ENCODE results near the gene IFNA1.
"Not testable (repeated sequence)": the region's sequence is repeated elsewhere in the genome, so short reads cannot be mapped to it uniquely, and the experiment has no call there.

The IFNA1 gene

DNA sequence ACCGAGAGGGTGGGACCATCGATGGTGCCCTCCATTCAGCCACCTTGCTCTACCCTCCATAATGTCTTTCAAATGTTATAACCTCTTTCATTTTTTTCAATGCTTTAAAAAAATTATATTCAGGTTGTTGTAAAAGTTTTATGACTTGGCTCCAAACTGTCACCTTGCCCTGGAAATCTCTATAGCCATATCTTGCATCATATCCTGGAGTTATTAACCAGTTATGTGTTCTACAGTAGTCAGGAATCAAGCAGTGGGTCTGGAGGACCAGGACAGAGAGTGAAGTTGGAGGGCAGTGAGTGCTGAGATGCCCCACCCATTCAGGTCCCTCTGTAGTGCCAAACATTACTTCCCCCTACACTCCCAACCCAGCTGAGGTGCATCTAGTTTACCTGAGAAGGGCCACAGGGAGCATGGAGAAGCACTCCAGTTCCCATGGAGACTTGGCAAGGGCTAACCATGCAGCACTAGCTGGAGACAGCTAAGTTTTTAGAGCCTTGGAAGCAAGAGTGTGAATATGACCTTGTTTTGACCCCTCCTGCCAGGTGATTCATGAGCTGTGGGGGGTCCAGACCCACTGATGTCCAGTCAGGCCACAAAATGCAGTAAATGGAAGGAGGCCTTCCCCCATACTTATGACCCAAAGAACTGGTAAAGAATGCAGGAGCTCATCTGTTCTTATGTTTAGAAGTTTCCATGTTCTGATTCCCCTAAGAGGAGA, 25.9 kb upstream of the IFNA1 start:
- Histone ChIP-seq H3K4me3 (ENCODE audit: low read depth, low read length) (no peak overlapping the region), H3K9me3 (ENCODE audit: control insufficient read depth, insufficient read depth, low read length) (no peaks in the 10 kb centered on the region), H3K27me3 (ENCODE audit: control insufficient read depth, insufficient read depth, low read length) (no peaks in the 10 kb centered on the region), H3K36me3 (ENCODE audit: control insufficient read depth, insufficient read depth, low read length) (no peaks in the 10 kb centered on the region), H3K4me1 (ENCODE audit: control insufficient read depth, insufficient read depth, low read length) (no peaks in the 10 kb centered on the region), H3K9ac (ENCODE audit: low read depth, low read length) (no peak overlapping the region)

DNA sequence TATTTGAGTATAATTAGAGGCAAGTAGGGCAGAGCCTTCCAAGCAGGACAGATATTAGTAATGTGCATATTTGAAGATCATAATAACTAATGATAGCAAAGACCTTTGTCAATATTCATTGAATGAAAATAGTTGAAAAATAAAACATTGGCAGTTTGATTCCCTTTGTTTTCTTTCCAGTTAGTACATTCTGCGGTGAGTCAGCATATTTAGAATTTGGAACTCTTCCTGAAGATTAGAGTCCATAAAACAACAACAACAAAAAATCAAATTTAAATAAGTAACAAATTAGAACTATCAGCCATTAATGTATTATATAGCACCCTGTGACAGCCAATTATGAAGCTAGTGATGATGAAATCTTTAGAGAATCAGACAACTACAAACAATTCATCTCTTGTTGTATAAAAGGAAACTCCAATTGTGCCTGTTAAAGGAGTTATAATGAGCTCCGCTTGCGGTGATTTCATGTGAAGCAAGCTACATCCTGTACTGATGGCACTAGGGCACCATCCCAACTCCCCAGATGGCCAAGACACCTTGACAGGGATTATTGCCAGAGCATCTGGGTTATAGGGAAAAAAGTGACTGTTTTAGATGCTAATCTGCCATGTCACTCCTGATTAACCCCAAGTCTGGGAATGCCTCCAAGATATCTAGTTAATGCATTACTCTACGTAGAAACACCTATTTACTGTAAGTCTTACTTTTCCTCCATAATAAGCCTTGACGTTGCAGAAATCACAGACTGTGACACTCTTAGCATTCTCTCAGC, 24.6 kb upstream of the IFNA1 start:
- no peaks in the 10 kb centered on the region for H3K27me3 ChIP-seq (ENCODE audit: control insufficient read depth, insufficient read depth, low read length)
- H3K4me3 ChIP-seq (ENCODE audit: low read depth, low read length): no peak overlapping the region
- no peaks in the 10 kb centered on the region for H3K9me3 ChIP-seq (ENCODE audit: control insufficient read depth, insufficient read depth, low read length)
- no peak overlapping the region for H3K9ac ChIP-seq (ENCODE audit: low read depth, low read length)
- no peaks in the 10 kb centered on the region for H3K4me1 ChIP-seq (ENCODE audit: control insufficient read depth, insufficient read depth, low read length)
- no peaks in the 10 kb centered on the region for H3K36me3 ChIP-seq (ENCODE audit: control insufficient read depth, insufficient read depth, low read length)

DNA sequence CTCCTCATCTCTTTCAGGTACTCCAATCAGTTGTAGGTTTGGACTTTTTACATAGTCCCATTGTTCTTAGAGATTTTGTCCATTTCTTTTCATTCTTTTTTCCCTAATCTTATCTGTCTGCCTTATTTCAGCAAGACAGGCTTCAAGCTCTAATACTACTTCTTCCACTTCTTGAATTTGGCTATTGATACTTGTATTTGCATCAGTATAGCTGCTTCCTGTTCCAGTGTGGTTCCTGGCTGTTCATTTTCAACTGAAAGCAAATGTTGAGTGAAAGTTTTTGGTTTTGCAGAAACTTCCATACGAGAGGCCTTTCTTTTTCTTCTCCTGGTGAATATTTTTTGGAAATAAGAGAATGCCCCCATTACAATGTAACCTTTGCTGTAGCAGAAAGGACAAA, 12.0 kb upstream of the IFNA1 start:
- H3K36me3 ChIP-seq (ENCODE audit: control insufficient read depth, insufficient read depth, low read length): no peaks in the 10 kb centered on the region
- no peaks in the 10 kb centered on the region for H3K27me3 ChIP-seq (ENCODE audit: control insufficient read depth, insufficient read depth, low read length)
- peaks cover 4% of the 10 kb centered on the region for H3K4me1 ChIP-seq (ENCODE audit: control insufficient read depth, insufficient read depth, low read length)
- no peak overlapping the region for H3K4me3 ChIP-seq (ENCODE audit: low read depth, low read length)
- no peak overlapping the region for H3K9ac ChIP-seq (ENCODE audit: low read depth, low read length)
- H3K9me3 ChIP-seq (ENCODE audit: control insufficient read depth, insufficient read depth, low read length): no peaks in the 10 kb centered on the region

DNA sequence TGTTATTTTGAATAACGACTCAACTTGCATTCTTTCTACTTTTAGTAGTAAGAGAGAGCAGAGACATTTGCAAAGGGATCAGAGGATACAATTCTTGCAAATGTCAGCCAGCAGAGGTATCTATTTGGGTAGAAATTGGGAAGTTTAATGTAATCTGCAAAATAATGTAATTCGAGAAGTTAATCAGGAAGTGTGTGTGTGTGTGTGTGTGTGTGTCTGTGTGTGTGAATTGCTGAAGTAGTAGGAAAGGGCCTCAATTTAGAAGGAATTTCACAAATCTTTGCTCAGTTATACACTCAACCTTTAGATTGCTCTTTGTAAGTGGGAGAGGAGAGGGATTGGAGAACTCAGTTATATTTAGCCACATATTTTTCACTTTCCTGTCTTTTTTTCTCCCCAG, 11.0 kb upstream of the IFNA1 start:
- Histone ChIP-seq H3K9ac (ENCODE audit: low read depth, low read length) (no peak overlapping the region), H3K4me1 (ENCODE audit: control insufficient read depth, insufficient read depth, low read length) (peaks cover 4% of the 10 kb centered on the region), H3K4me3 (ENCODE audit: low read depth, low read length) (no peak overlapping the region), H3K27me3 (ENCODE audit: control insufficient read depth, insufficient read depth, low read length) (no peaks in the 10 kb centered on the region), H3K9me3 (ENCODE audit: control insufficient read depth, insufficient read depth, low read length) (no peaks in the 10 kb centered on the region), H3K36me3 (ENCODE audit: control insufficient read depth, insufficient read depth, low read length) (no peaks in the 10 kb centered on the region)

DNA sequence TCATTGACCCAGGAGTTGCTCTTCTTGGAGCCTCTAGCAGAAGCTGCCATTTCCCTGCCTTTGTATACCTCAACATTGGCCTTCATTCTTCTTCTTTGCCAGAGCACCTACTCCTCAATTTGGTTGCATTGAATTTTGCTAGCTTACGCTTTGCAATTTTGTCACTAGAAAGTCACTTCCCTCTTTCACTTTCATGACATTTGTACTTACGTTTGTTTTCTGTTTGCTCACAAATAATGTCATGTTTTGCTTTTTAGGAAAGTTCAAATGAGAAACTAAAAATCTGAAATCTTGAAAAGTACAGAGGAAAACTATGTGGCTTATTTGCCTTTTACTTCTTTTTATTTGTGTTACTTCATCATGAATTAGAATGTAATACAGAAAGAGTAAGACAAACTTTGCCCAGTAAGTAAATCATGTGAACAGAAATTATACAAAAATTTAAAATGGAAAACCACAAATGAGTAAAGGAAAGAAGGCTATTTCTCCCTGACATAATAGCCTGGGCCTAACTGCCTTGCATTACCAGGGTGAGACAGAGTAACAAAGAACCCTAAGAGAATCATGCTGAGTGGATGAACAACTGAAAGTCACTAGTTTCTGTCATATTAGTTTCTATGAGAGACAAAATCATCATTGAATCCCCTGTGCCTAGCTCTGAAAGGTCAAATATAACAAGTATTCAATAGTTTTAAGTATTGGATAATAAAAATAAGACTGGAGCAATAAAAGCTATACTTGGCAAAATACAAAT, 7.4 kb upstream of the IFNA1 start:
- Histone ChIP-seq H3K4me1 (ENCODE audit: control insufficient read depth, insufficient read depth, low read length) (peaks cover 4% of the 10 kb centered on the region), H3K9ac (ENCODE audit: low read depth, low read length) (no peak overlapping the region), H3K4me3 (ENCODE audit: low read depth, low read length) (no peak overlapping the region), H3K9me3 (ENCODE audit: control insufficient read depth, insufficient read depth, low read length) (no peaks in the 10 kb centered on the region), H3K36me3 (ENCODE audit: control insufficient read depth, insufficient read depth, low read length) (no peaks in the 10 kb centered on the region), H3K27me3 (ENCODE audit: control insufficient read depth, insufficient read depth, low read length) (no peaks in the 10 kb centered on the region)

DNA sequence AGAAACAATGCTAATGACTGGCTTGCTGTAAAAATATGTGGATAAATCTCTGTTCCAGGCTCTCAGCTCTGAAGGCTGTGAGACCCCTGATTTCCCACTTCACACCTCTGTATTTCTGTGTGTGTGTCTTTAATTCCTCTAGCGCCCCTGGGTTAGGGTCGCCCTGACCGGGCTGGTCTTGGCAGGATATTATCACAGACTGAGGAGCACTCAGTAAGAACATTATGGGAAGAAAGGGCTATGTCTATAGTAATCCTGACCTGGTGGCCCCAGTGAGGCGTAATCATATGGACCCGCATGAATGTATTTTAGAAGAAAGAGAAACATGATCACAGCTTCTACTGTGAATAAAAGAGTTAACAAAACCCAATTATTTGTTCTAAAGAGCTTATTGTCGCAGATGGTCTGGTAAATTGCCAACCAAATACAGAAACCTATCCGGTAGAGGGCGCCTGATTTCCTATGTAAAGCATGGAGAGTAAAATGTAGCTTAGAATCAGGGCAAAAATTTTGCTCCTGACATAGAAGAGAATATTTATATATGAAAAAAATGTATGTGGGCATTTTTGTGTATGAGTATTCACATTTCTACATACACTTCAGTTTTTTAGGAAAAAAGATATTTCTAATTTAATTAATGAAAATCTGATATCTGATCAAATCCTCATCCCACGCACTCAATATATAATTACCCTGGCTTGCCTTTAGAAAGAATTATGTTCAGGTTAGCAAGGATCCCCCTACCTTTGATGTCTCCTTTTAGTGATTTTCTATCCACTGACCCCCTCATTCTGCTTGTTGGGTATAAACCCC, 5.8 kb upstream of the IFNA1 start:
- H3K27me3 ChIP-seq (ENCODE audit: control insufficient read depth, insufficient read depth, low read length): no peaks in the 10 kb centered on the region
- H3K9me3 ChIP-seq (ENCODE audit: control insufficient read depth, insufficient read depth, low read length): no peaks in the 10 kb centered on the region
- no peaks in the 10 kb centered on the region for H3K36me3 ChIP-seq (ENCODE audit: control insufficient read depth, insufficient read depth, low read length)
- H3K9ac ChIP-seq (ENCODE audit: low read depth, low read length): no peak overlapping the region
- H3K4me3 ChIP-seq (ENCODE audit: low read depth, low read length): no peak overlapping the region
- no peaks in the 10 kb centered on the region for H3K4me1 ChIP-seq (ENCODE audit: control insufficient read depth, insufficient read depth, low read length)

DNA sequence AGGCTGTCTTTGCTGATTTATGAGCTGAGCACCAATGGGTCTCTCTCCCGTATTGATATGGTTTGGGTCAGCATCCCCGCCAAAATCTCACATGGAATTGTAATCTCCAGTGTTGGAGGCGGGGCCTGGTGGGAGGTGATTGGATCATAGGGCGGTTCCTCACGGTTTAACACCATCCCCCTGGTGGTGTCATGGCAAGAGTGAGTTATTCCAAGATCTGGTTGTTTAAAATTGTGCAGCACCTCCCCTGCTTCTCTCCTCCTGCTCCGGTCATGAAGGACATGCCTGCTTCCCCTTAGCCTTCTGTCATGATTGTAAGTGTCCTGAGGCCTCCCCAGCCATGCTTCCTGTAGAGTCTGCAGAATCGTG, 5.2 kb upstream of the IFNA1 start:
- H3K9me3 ChIP-seq (ENCODE audit: control insufficient read depth, insufficient read depth, low read length); H3K9ac ChIP-seq (ENCODE audit: low read depth, low read length): not testable (repeated sequence)

DNA sequence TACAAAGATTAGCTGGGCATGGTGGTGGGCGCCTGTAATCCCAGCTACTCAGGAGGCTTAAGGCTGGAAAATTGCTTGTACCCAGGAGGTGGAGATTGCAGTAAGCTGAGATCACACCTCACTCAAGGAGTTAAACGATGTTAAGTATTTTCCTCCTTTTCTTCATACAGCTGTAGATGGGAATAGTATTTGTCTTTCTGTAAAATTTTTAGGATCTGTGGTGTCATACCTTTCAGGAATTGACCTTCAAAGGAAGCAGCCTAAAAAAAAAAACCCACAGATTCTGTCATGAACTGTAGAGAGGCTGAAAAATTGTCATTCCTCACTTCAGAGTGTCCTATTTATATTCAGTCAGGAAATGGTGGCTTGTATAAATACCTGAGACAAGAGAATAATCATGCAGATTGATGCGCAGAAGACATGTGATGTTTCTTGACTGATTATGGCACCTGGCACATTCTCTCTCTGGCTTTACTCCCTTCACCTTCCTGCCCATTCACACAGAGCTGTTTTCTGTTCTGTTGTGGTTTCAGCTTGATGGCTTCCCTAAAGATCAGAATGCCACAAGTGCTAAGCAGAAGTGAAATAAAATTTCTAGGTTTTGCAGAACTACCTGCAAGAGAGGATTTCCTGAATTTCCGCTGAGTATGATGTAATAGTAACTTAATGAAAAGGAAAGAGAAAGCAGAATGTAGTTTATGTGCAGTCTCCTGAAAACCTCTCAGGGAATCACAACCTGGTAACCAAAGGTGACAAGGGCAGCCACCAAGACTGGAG, 3.8 kb downstream of the IFNA1 start:
- no peaks in the 10 kb centered on the region for H3K27me3 ChIP-seq (ENCODE audit: control insufficient read depth, insufficient read depth, low read length)
- no peak overlapping the region for H3K9ac ChIP-seq (ENCODE audit: low read depth, low read length)
- no peaks in the 10 kb centered on the region for H3K36me3 ChIP-seq (ENCODE audit: control insufficient read depth, insufficient read depth, low read length)
- H3K4me3 ChIP-seq (ENCODE audit: low read depth, low read length): no peak overlapping the region
- no peaks in the 10 kb centered on the region for H3K4me1 ChIP-seq (ENCODE audit: control insufficient read depth, insufficient read depth, low read length)
- no peaks in the 10 kb centered on the region for H3K9me3 ChIP-seq (ENCODE audit: control insufficient read depth, insufficient read depth, low read length)

More for the DNA sequence above, 5.2 kb upstream of the IFNA1 start:
- H3K4me3 ChIP-seq (ENCODE audit: low read depth, low read length); H3K27me3 ChIP-seq (ENCODE audit: control insufficient read depth, insufficient read depth, low read length); H3K4me1 ChIP-seq (ENCODE audit: control insufficient read depth, insufficient read depth, low read length); H3K36me3 ChIP-seq (ENCODE audit: control insufficient read depth, insufficient read depth, low read length): not testable (repeated sequence)

DNA sequence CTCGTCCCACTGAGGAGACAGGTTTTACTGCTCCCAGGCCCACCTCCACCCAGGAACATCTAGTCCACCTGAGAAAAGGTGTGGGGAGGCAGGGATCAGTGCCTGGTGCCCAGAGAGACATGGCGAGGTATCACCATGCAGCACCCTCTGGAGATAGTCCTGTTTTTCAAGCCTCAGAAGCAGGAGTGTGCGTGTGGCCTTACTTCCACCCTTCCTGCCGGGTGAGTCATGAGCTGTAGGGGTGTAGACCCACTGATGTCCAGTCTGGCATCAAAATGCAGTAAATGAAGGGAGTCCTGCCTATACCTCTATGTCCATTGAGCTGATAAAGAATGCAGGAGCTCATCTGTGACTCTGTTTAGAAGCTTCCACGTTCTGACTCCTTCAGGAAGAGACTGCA, 9.1 kb downstream of the IFNA1 start:
- H3K27me3 ChIP-seq (ENCODE audit: control insufficient read depth, insufficient read depth, low read length); H3K4me1 ChIP-seq (ENCODE audit: control insufficient read depth, insufficient read depth, low read length); H3K4me3 ChIP-seq (ENCODE audit: low read depth, low read length); H3K36me3 ChIP-seq (ENCODE audit: control insufficient read depth, insufficient read depth, low read length); H3K9ac ChIP-seq (ENCODE audit: low read depth, low read length); H3K9me3 ChIP-seq (ENCODE audit: control insufficient read depth, insufficient read depth, low read length): not testable (repeated sequence)

DNA sequence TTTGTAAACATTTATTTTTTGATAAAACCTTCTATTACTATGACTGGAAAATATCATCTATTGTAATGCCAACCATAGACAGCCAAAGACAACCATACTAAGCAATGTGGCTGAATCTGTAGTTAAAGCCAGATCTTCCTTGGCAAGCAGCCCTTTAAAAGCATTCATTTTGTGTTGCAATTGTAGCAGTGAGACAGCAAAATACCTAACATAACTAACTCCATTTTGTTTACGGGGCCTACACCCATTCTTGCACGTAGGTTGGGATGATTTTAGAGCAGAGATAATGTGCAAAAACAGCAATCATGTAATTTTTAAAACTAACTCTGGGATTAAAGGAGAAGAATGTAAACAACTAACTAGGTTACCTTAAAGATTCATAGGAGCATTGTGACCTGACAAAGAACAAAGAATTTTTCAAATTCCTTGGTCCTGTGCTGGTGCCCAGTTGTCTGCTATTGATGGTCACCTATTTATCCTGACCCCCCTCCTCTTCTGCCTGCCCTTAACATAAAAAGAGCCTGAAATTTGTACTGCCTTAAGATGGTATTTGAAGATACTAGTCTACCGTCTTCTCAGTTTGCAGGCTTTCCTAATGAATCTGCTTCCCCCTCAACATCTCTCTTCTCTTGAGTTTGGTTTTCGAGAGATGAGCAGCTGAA, 10.6 kb downstream of the IFNA1 start:
- Histone ChIP-seq H3K9me3 (ENCODE audit: control insufficient read depth, insufficient read depth, low read length) (no peaks in the 10 kb centered on the region), H3K4me1 (ENCODE audit: control insufficient read depth, insufficient read depth, low read length) (no peaks in the 10 kb centered on the region), H3K27me3 (ENCODE audit: control insufficient read depth, insufficient read depth, low read length) (no peaks in the 10 kb centered on the region), H3K4me3 (ENCODE audit: low read depth, low read length) (no peak overlapping the region), H3K36me3 (ENCODE audit: control insufficient read depth, insufficient read depth, low read length) (no peaks in the 10 kb centered on the region), H3K9ac (ENCODE audit: low read depth, low read length) (no peak overlapping the region)

Measured in iPS-15b (cell line).